Measurements from ENCODE around the gene ATOX1. TPM values are rescaled to one million over a fixed set of nuclear protein-coding genes. Genes with fewer than 3 reads are reported as not detected.
"Not testable (repeated sequence)": the region's sequence is repeated elsewhere in the genome, so short reads cannot be mapped to it uniquely, and the experiment has no call there.

Gene ATOX1
- total RNA-seq, 1 experiment from 2014 or later, result 202 TPM

GRCh38 chr5:151786468-151786867, 28.0 kb upstream of the ATOX1 start:
- DNase-seq (ENCODE audit: low read depth, low spot score) (no peak), ATAC-seq (no peak)
- intact Hi-C loops (cut with micrococcal nuclease; ENCODE audit: unreplicated experiment), result no loop called here
- ChIA-PET CTCF (no interaction called here), POLR2A (no interaction called here)
- BruUV-seq (replicated peaks), result no TSS peak
- H3K36me3 ChIP-seq (ENCODE audit: control insufficient read depth, insufficient read depth, low read length), result peaks cover 18% of the 10 kb centered on the region
- H3K27me3 ChIP-seq (ENCODE audit: control insufficient read depth, insufficient read depth, low read length), result no peaks in the 10 kb centered on the region
- peaks cover 10% of the 10 kb centered on the region for H3K4me1 ChIP-seq (ENCODE audit: control insufficient read depth, insufficient read depth, low read length)
- no peak overlapping the region for H3K27ac ChIP-seq (ENCODE audit: low read length)
- H3K4me3 ChIP-seq (ENCODE audit: low read depth in 2 of 2, low read length in 2 of 2), result no peak overlapping the region
- in situ Hi-C loops (cut with HindIII; ENCODE audit: low pct_unique_long_range_greater_than_20kb, low sequenced_read_pairs), result no loop called here
- TF ChIP-seq POLR2AphosphoS5 (IDR thresholded peaks at IDR 0.05; ENCODE audit: low read depth, low read length) (no peak), CTCF (IDR thresholded peaks at IDR 0.05) (no peak), TCF7L2 (IDR thresholded peaks at IDR 0.05; ENCODE audit: low read depth, low read length) (no peak), REST (IDR thresholded peaks at IDR 0.05; ENCODE audit: insufficient read depth in 1 of 2, low read depth in 2 of 2, low read length in 1 of 2) (no peak), SIN3A (IDR thresholded peaks at IDR 0.05; ENCODE audit: borderline replicate concordance, insufficient read depth, low read depth, low read length) (no peak)
- H3K9me3 ChIP-seq (ENCODE audit: control insufficient read depth, insufficient read depth, low read depth, low read length), result no peaks in the 10 kb centered on the region

GRCh38 chr5:151784141-151784540, 25.7 kb upstream of the ATOX1 start:
- TF ChIP-seq POLR2AphosphoS5 (IDR thresholded peaks at IDR 0.05; ENCODE audit: low read depth, low read length) (no peak), REST (IDR thresholded peaks at IDR 0.05; ENCODE audit: insufficient read depth in 1 of 2, low read depth in 2 of 2, low read length in 1 of 2) (no peak), CTCF (IDR thresholded peaks at IDR 0.05) (no peak), TCF7L2 (IDR thresholded peaks at IDR 0.05; ENCODE audit: low read depth, low read length) (no peak), SIN3A (IDR thresholded peaks at IDR 0.05; ENCODE audit: borderline replicate concordance, insufficient read depth, low read depth, low read length) (no peak)
- ATAC-seq, result no peak
- no TSS peak for BruUV-seq (replicated peaks)
- Histone ChIP-seq H3K9me3 (ENCODE audit: control insufficient read depth, insufficient read depth, low read depth, low read length) (no peaks in the 10 kb centered on the region), H3K4me1 (ENCODE audit: control insufficient read depth, insufficient read depth, low read length) (peaks cover 29% of the 10 kb centered on the region), H3K27me3 (ENCODE audit: control insufficient read depth, insufficient read depth, low read length) (no peaks in the 10 kb centered on the region), H3K36me3 (ENCODE audit: control insufficient read depth, insufficient read depth, low read length) (peaks cover 3% of the 10 kb centered on the region; the same call in 1 of the 2 replicates), H3K27ac (ENCODE audit: low read length) (no peak overlapping the region), H3K4me3 (ENCODE audit: low read depth in 2 of 2, low read length in 2 of 2) (no peak overlapping the region)
- in situ Hi-C loops (cut with HindIII; ENCODE audit: low pct_unique_long_range_greater_than_20kb, low sequenced_read_pairs), result no loop called here
- ChIA-PET CTCF (no interaction called here), POLR2A (no interaction called here)
- DNase-seq (ENCODE audit: low read depth, low spot score), result no peak
- intact Hi-C loops (cut with micrococcal nuclease; ENCODE audit: unreplicated experiment), result no loop called here

- DNase-seq (ENCODE audit: low read depth, low spot score); H3K27me3 ChIP-seq (ENCODE audit: control insufficient read depth, insufficient read depth, low read length); H3K27ac ChIP-seq (ENCODE audit: low read length); BruUV-seq (replicated peaks); ATAC-seq; POLR2A ChIA-PET; H3K4me3 ChIP-seq (ENCODE audit: low read depth in 2 of 2, low read length in 2 of 2); CTCF ChIA-PET; in situ Hi-C loops (cut with HindIII; ENCODE audit: low pct_unique_long_range_greater_than_20kb, low sequenced_read_pairs); H3K36me3 ChIP-seq (ENCODE audit: control insufficient read depth, insufficient read depth, low read length); intact Hi-C loops (cut with micrococcal nuclease; ENCODE audit: unreplicated experiment); H3K9me3 ChIP-seq (ENCODE audit: control insufficient read depth, insufficient read depth, low read depth, low read length): not testable (repeated sequence)
- peaks cover 29% of the 10 kb centered on the region for H3K4me1 ChIP-seq (ENCODE audit: control insufficient read depth, insufficient read depth, low read length)
These were observed 25.2 kb upstream of the ATOX1 start for GRCh38 chr5:151783664-151784063.
